WTC11 (cell line): ENCODE measurements around the gene KLHL12. TPM values are rescaled to one million over a fixed set of nuclear protein-coding genes. Genes with fewer than 3 reads are reported as not detected.

Experiments
- ATAC-seq: fragments of 200-7000 bp; cut with Tn5 transposase; 2 replicates; pipeline ENCODE4 v1.10.0; 2021; ENCODE audit warnings: mild to moderate bottlenecking, moderate library complexity
- Bru-seq: library from RNA; stranded (reverse); fragments of 400-500 nt; gene quantifications from one replicate; lab custom pipeline; 2021; lab: Mats Ljungman, UMichigan
- CTCF ChIA-PET: fragments of 300-600 bp; sonication (Branson Sonifier 250); formaldehyde crosslinking; loops from one replicate; lab custom pipeline; 2021; ENCODE audit warnings: antibody characterized with exemption; lab: Charles Lee
- POLR2A ChIA-PET: fragments of 350-600 bp; sonication (Branson Sonifier 250); formaldehyde crosslinking; loops from one replicate; lab custom pipeline; 2021; ENCODE audit warnings: antibody characterized with exemption; lab: Charles Lee
- DNase-seq: peaks from one replicate; pipeline ENCODE4 v3.0.0; 2021; ENCODE audit warnings: low spot score
- H3K27ac Mint-ChIP-seq: 2 replicates; pipeline ENCODE4 v1.8.0; 2021; ENCODE audit warnings: mixed read lengths
- H3K27me3 Mint-ChIP-seq: 2 replicates; pipeline ENCODE4 v1.8.0; 2021; ENCODE audit warnings: low read depth, mild to moderate bottlenecking, moderate library complexity, mixed read lengths
- H3K36me3 Mint-ChIP-seq: 2 replicates; pipeline ENCODE4 v1.8.0; 2021; ENCODE audit warnings: mixed read lengths
- H3K4me1 Mint-ChIP-seq: 2 replicates; pipeline ENCODE4 v1.8.0; 2022; ENCODE audit warnings: mixed read lengths
- H3K4me3 Mint-ChIP-seq: 2 replicates; pipeline ENCODE4 v1.8.0; 2021; ENCODE audit warnings: mild to moderate bottlenecking, moderate library complexity, mixed read lengths
- H3K9me3 Mint-ChIP-seq: 2 replicates; pipeline ENCODE4 v1.8.0; 2021; ENCODE audit warnings: mixed read lengths
- CBFB ChIP-seq: sonication (generic); formaldehyde crosslinking; IDR thresholded peaks from 2 replicates; pipeline ENCODE4 v1.8.1; 2022; ENCODE audit warnings: mild to moderate bottlenecking, low read depth, missing genetic modification reagents
- CDX4 ChIP-seq: fragments of 250-450 bp; sonication (Bioruptor Pico); IDR thresholded peaks from 2 replicates; pipeline ENCODE4 v1.9.0; 2021; ENCODE audit warnings: moderate library complexity, mild to moderate bottlenecking, inconsistent platforms, borderline replicate concordance
- ETV6 ChIP-seq: sonication (generic); formaldehyde crosslinking; IDR thresholded peaks from 2 replicates; pipeline ENCODE4 v1.8.1; 2022; ENCODE audit warnings: mild to moderate bottlenecking, missing genetic modification reagents
- FOXJ3 ChIP-seq: sonication (generic); formaldehyde crosslinking; IDR thresholded peaks from 2 replicates; pipeline ENCODE4 v1.9.0; 2021; ENCODE audit warnings: missing genetic modification reagents, mild to moderate bottlenecking, borderline replicate concordance
- FOXK1 ChIP-seq: sonication (generic); formaldehyde crosslinking; IDR thresholded peaks from 2 replicates; pipeline ENCODE4 v1.8.0; 2022; ENCODE audit warnings: mild to moderate bottlenecking, moderate library complexity, missing genetic modification reagents
- FOXP1 ChIP-seq: sonication (generic); formaldehyde crosslinking; IDR thresholded peaks from 2 replicates; pipeline ENCODE4 v1.8.0; 2022; ENCODE audit warnings: missing genetic modification reagents, mild to moderate bottlenecking, moderate library complexity, borderline replicate concordance
- FOXP4 ChIP-seq: sonication (generic); formaldehyde crosslinking; IDR thresholded peaks from 2 replicates; pipeline ENCODE4 v1.8.0; 2022; ENCODE audit warnings: mild to moderate bottlenecking, missing genetic modification reagents
- GRHL2 ChIP-seq: fragments of 250-450 bp; sonication (Bioruptor Pico); IDR thresholded peaks from 2 replicates; pipeline ENCODE4 v1.8.0; 2022; ENCODE audit warnings: mild to moderate bottlenecking, moderate library complexity; ENCODE audit not compliant: insufficient replicate concordance, severe bottlenecking
- HMGA2 ChIP-seq: fragments of 250-450 bp; sonication (Bioruptor Pico); IDR thresholded peaks from 2 replicates; pipeline ENCODE4 v1.4.0; 2021; ENCODE audit warnings: mild to moderate bottlenecking, moderate library complexity
- JAZF1 ChIP-seq: fragments of 250-450 bp; sonication (Bioruptor Pico); IDR thresholded peaks from 2 replicates; pipeline ENCODE4 v1.9.0; 2021; ENCODE audit warnings: moderate library complexity, mild to moderate bottlenecking, inconsistent platforms
- JUN ChIP-seq: sonication (generic); formaldehyde crosslinking; IDR thresholded peaks from 2 replicates; pipeline ENCODE4 v1.8.0; 2023; ENCODE audit warnings: mild to moderate bottlenecking, missing genetic modification reagents
- KAT7 ChIP-seq: sonication (generic); formaldehyde crosslinking; IDR thresholded peaks from 2 replicates; pipeline ENCODE4 v1.8.1; 2023; ENCODE audit warnings: missing genetic modification reagents, mild to moderate bottlenecking, borderline replicate concordance
- MXD4 ChIP-seq: fragments of 250-450 bp; sonication (Bioruptor Pico); IDR thresholded peaks from 2 replicates; pipeline ENCODE4 v1.8.0; 2021; ENCODE audit warnings: mild to moderate bottlenecking, moderate library complexity, borderline replicate concordance
- RELA ChIP-seq: sonication (generic); formaldehyde crosslinking; IDR thresholded peaks from 2 replicates; pipeline ENCODE4 v1.8.1; 2022; ENCODE audit warnings: missing genetic modification reagents, mild to moderate bottlenecking, borderline replicate concordance
- RORB ChIP-seq: fragments of 250-450 bp; sonication (Bioruptor Pico); IDR thresholded peaks from 2 replicates; pipeline ENCODE4 v1.9.0; 2021; ENCODE audit warnings: mild to moderate bottlenecking
- SMAD4 ChIP-seq: sonication (generic); formaldehyde crosslinking; IDR thresholded peaks from 2 replicates; pipeline ENCODE4 v1.8.0; 2022; ENCODE audit warnings: mild to moderate bottlenecking, missing genetic modification reagents
- SP1 ChIP-seq: sonication (generic); formaldehyde crosslinking; conservative IDR thresholded peaks from 2 replicates; pipeline ENCODE4 v1.8.1; 2022; ENCODE audit warnings: missing genetic modification reagents
- TEAD4 ChIP-seq: sonication (generic); formaldehyde crosslinking; IDR thresholded peaks from 2 replicates; pipeline ENCODE4 v1.8.0; 2022; ENCODE audit warnings: mild to moderate bottlenecking, missing genetic modification reagents
- ZNF138 ChIP-seq: sonication (generic); formaldehyde crosslinking; conservative IDR thresholded peaks from 2 replicates; pipeline ENCODE4 v1.8.1; 2022; ENCODE audit warnings: mild to moderate bottlenecking, moderate library complexity, missing genetic modification reagents
- ZNF396 ChIP-seq: fragments of 250-450 bp; sonication (Bioruptor Pico); IDR thresholded peaks from 2 replicates; pipeline ENCODE4 v1.8.0; 2021; ENCODE audit warnings: mild to moderate bottlenecking, moderate library complexity, borderline replicate concordance
- ZNF416 ChIP-seq: fragments of 250-450 bp; sonication (Bioruptor Pico); IDR thresholded peaks from 2 replicates; pipeline ENCODE4 v1.9.0; 2021; ENCODE audit warnings: mild to moderate bottlenecking, inconsistent platforms
- ZNF425 ChIP-seq: fragments of 250-450 bp; sonication (Bioruptor Pico); conservative IDR thresholded peaks from 2 replicates; pipeline ENCODE4 v1.9.0; 2021; ENCODE audit warnings: mild to moderate bottlenecking
- long read RNA-seq, 3 experiments: library from RNA in 1 of 3; library from capped mRNA in 1 of 3; library from polyadenylated mRNA in 1 of 3; unstranded in 2 of 3; stranded (forward) in 1 of 3; transcript quantifications; one replicate each; pipeline ENCODE4 v2.0.0, GENCODE V29; 2021
- total RNA-seq: library from RNA; stranded (reverse); gene quantifications from 3 replicates; pipeline ENCODE4 v1.2.3, GENCODE V29; 2021
- TF ChIP-seq, protein P1 (sequence below): sonication (generic); formaldehyde crosslinking; IDR thresholded peaks from 2 replicates; pipeline ENCODE4 v1.8.0; 2023; ENCODE audit warnings: missing genetic modification reagents, mild to moderate bottlenecking, borderline replicate concordance
- TF ChIP-seq, protein P2 (sequence below): sonication (generic); formaldehyde crosslinking; IDR thresholded peaks from 2 replicates; pipeline ENCODE4 v1.8.1; 2022; ENCODE audit warnings: low read depth, mild to moderate bottlenecking, moderate library complexity, missing genetic modification reagents, borderline replicate concordance

Gene KLHL12
- total RNA-seq = 29.6 to 35.5 TPM (median 34.6 TPM) in 3 replicates
- Bru-seq, nascent RNA = percentile 77 among the genes with signal in this experiment
- long read RNA-seq, experiment 1, transcript KLHL12-203 (12 exons, 3,359 nt) = major isoform, 94 of 145 reads
- long read RNA-seq, experiment 1, partial matches to known transcripts = 16 of 145 reads
- long read RNA-seq, experiment 1, other reads (novel, unspliced or antisense) = 35 of 145 reads
- long read RNA-seq, experiment 2, transcript KLHL12-203 (12 exons, 3,359 nt) = major isoform, 17 of 51 reads
- long read RNA-seq, experiment 2, partial matches to known transcripts = 25 of 51 reads
- long read RNA-seq, experiment 2, other reads (novel, unspliced or antisense) = 8 of 51 reads
- long read RNA-seq, experiment 3, transcript KLHL12-203 (12 exons, 3,359 nt) = major isoform, 8 of 17 reads
- long read RNA-seq, experiment 3, partial matches to known transcripts = 6 of 17 reads
- long read RNA-seq, experiment 3, other reads (novel, unspliced or antisense) = 3 of 17 reads

- Mint-ChIP-seq H3K4me3 (peak within 1 kb of the TSS; percentile 95), H3K4me1 (peaks cover 5% of the 10 kb centered on the region), H3K27ac (peak within 1 kb of the TSS; percentile 99), H3K36me3 (peaks cover 8% of the 10 kb centered on the region), H3K27me3 (no peaks in the 10 kb centered on the region), H3K9me3 (no peaks in the 10 kb centered on the region)
- POLR2A ChIA-PET = interaction anchor here (0.6 to 1.1 kb wide), 5 partner anchors 80 to 199 kb away, joined by 3 to 7 read pairs (median 5); partner anchors contain the start of gene TMEM183A
- CTCF ChIA-PET = interaction anchor here (0.6 to 1.0 kb wide), 7 partner anchors 28 to 1332 kb away, joined by 3 to 4 read pairs (median 4); no protein-coding TSS in a partner anchor
- peak; percentile 98 for DNase-seq
- ATAC-seq = peak; percentile 96
- no peak for TF ChIP-seq TEAD4 (CRISPR knock-in tag)
- TF ChIP-seq, protein P1, sequence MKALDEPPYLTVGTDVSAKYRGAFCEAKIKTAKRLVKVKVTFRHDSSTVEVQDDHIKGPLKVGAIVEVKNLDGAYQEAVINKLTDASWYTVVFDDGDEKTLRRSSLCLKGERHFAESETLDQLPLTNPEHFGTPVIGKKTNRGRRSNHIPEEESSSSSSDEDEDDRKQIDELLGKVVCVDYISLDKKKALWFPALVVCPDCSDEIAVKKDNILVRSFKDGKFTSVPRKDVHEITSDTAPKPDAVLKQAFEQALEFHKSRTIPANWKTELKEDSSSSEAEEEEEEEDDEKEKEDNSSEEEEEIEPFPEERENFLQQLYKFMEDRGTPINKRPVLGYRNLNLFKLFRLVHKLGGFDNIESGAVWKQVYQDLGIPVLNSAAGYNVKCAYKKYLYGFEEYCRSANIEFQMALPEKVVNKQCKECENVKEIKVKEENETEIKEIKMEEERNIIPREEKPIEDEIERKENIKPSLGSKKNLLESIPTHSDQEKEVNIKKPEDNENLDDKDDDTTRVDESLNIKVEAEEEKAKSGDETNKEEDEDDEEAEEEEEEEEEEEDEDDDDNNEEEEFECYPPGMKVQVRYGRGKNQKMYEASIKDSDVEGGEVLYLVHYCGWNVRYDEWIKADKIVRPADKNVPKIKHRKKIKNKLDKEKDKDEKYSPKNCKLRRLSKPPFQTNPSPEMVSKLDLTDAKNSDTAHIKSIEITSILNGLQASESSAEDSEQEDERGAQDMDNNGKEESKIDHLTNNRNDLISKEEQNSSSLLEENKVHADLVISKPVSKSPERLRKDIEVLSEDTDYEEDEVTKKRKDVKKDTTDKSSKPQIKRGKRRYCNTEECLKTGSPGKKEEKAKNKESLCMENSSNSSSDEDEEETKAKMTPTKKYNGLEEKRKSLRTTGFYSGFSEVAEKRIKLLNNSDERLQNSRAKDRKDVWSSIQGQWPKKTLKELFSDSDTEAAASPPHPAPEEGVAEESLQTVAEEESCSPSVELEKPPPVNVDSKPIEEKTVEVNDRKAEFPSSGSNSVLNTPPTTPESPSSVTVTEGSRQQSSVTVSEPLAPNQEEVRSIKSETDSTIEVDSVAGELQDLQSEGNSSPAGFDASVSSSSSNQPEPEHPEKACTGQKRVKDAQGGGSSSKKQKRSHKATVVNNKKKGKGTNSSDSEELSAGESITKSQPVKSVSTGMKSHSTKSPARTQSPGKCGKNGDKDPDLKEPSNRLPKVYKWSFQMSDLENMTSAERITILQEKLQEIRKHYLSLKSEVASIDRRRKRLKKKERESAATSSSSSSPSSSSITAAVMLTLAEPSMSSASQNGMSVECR = peak; percentile 90; the same call in 1 of the 2 replicates
- peak; percentile 45; the same call in 1 of the 2 replicates for TF ChIP-seq RELA (CRISPR knock-in tag)
- TF ChIP-seq, protein P2, sequence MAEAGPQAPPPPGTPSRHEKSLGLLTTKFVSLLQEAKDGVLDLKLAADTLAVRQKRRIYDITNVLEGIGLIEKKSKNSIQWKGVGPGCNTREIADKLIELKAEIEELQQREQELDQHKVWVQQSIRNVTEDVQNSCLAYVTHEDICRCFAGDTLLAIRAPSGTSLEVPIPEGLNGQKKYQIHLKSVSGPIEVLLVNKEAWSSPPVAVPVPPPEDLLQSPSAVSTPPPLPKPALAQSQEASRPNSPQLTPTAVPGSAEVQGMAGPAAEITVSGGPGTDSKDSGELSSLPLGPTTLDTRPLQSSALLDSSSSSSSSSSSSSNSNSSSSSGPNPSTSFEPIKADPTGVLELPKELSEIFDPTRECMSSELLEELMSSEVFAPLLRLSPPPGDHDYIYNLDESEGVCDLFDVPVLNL = no peak
- no peak for TF ChIP-seq RORB
- peak; percentile 59; the same call in 1 of the 2 replicates for TF ChIP-seq FOXP1 (CRISPR knock-in tag)
- TF ChIP-seq JUN (CRISPR knock-in tag) = no peak
- peak; percentile 87; the same call in 1 of the 2 replicates for TF ChIP-seq FOXK1 (CRISPR knock-in tag)
- no peak for TF ChIP-seq GRHL2 (CRISPR knock-in tag)
- TF ChIP-seq FOXJ3 (CRISPR knock-in tag) = no peak
- TF ChIP-seq FOXP4 (CRISPR knock-in tag) = peak; percentile 92; the same call in 1 of the 2 replicates
- no peak for TF ChIP-seq MXD4
- TF ChIP-seq ZNF425 (CRISPR knock-in tag) = no peak
- TF ChIP-seq KAT7 (CRISPR knock-in tag) = peak; percentile 59; the same call in 1 of the 2 replicates
- no peak for TF ChIP-seq HMGA2 (CRISPR knock-in tag)
- peak; percentile 38; the same call in 1 of the 2 replicates for TF ChIP-seq ZNF396 (CRISPR knock-in tag)
- TF ChIP-seq JAZF1 (CRISPR knock-in tag) = no peak
- TF ChIP-seq CDX4 (CRISPR knock-in tag) = no peak
- TF ChIP-seq ZNF416 (CRISPR knock-in tag) = no peak; the same call in 1 of the 2 replicates
- TF ChIP-seq SP1 (CRISPR knock-in tag) = peak; percentile 83
- no peak for TF ChIP-seq ZNF138 (CRISPR knock-in tag)
- TF ChIP-seq ETV6 = peak; percentile 97
- TF ChIP-seq CBFB (CRISPR knock-in tag) = no peak
- TF ChIP-seq SMAD4 (CRISPR knock-in tag) = no peak
Observed at GRCh38 chr1:202926581-202927491, at the start of gene KLHL12. Gene KLHL12, minus strand, starts transcription at chr1:202927234. Its CDS starts 2,072 bp downstream, at chr1:202925162.
